GM23338 (cell line): ENCODE results near the gene CUBN. TPM values are rescaled to one million over a fixed set of nuclear protein-coding genes. Genes with fewer than 3 reads are reported as not detected.

Experiments
- ATAC-seq: fragments of 200-7000 bp; cut with Tn5 transposase; 3 replicates; pipeline ENCODE4 v1.9.1; 2020
- DNase-seq: peaks from one replicate; pipeline ENCODE4 v3.0.0-alpha.2; 2015; ENCODE audit warnings: low spot score
- H2AFZ ChIP-seq: fragments of 200-600 bp; sonication (generic); 2 replicates; pipeline ENCODE4 v1.8.0; 2016; ENCODE audit warnings: antibody characterized with exemption, mild to moderate bottlenecking, moderate library complexity
- H3F3A ChIP-seq: fragments of 200-600 bp; sonication (generic); replicated peaks from 2 replicates; pipeline ENCODE4 v1.8.0; 2017; ENCODE audit warnings: antibody characterized with exemption, mixed run types, low read depth
- H3K27ac ChIP-seq: fragments of 200-600 bp; sonication (generic); 2 replicates; pipeline ENCODE4 v1.6.1; 2016; ENCODE audit warnings: low read depth
- H3K27me3 ChIP-seq: fragments of 200-600 bp; sonication (generic); 2 replicates; pipeline ENCODE4 v1.8.0; 2016; ENCODE audit warnings: mild to moderate bottlenecking, mixed run types, moderate library complexity; ENCODE audit not compliant: insufficient read depth
- H3K36me3 ChIP-seq: fragments of 200-600 bp; sonication (generic); 2 replicates; pipeline ENCODE4 v1.8.0; 2016; ENCODE audit warnings: mild to moderate bottlenecking; ENCODE audit not compliant: insufficient read depth
- H3K4me1 ChIP-seq: fragments of 200-600 bp; sonication (generic); 2 replicates; pipeline ENCODE4 v1.8.0; 2016; ENCODE audit warnings: mild to moderate bottlenecking, moderate library complexity; ENCODE audit not compliant: insufficient read depth
- H3K4me2 ChIP-seq: fragments of 200-600 bp; sonication (generic); 2 replicates; pipeline ENCODE4 v1.7.1; 2017; ENCODE audit warnings: mixed run types
- H3K4me3 ChIP-seq: fragments of 200-600 bp; sonication (generic); 2 replicates; pipeline ENCODE4 v1.6.1; 2016; ENCODE audit warnings: mixed run types
- H3K79me2 ChIP-seq: fragments of 200-600 bp; sonication (generic); replicated peaks from 2 replicates; pipeline ENCODE4 v1.8.0; 2017; ENCODE audit warnings: mild to moderate bottlenecking; ENCODE audit not compliant: insufficient read depth
- H3K9me2 ChIP-seq: fragments of 200-600 bp; sonication (generic); 2 replicates; pipeline ENCODE4 v1.8.0; 2017; ENCODE audit not compliant: insufficient read depth
- H4K20me1 ChIP-seq: fragments of 200-600 bp; sonication (generic); replicated peaks from 2 replicates; pipeline ENCODE4 v1.8.0; 2017; ENCODE audit warnings: mild to moderate bottlenecking; ENCODE audit not compliant: insufficient read depth
- H3K27ac Mint-ChIP-seq: 2 replicates; pipeline ENCODE4 v1.8.0; 2020; ENCODE audit warnings: inconsistent platforms, mild to moderate bottlenecking, moderate library complexity, mixed read lengths
- H3K27me3 Mint-ChIP-seq: 3 replicates; pipeline ENCODE4 v1.8.0; 2022; ENCODE audit warnings: low read depth, mild to moderate bottlenecking, moderate library complexity, mixed read lengths, inconsistent platforms; ENCODE audit not compliant: insufficient read depth, poor library complexity
- H3K36me3 Mint-ChIP-seq: 3 replicates; pipeline ENCODE4 v1.8.0; 2021; ENCODE audit warnings: low read depth, mild to moderate bottlenecking, inconsistent platforms, moderate library complexity, mixed read lengths
- H3K4me1 Mint-ChIP-seq: 3 replicates; pipeline ENCODE4 v1.8.0; 2020; ENCODE audit warnings: mild to moderate bottlenecking, inconsistent platforms, mixed read lengths
- H3K4me3 Mint-ChIP-seq: 3 replicates; pipeline ENCODE4 v1.8.0; 2021; ENCODE audit warnings: moderate library complexity, mild to moderate bottlenecking, inconsistent platforms, mixed read lengths
- H3K9me3 Mint-ChIP-seq: 3 replicates; pipeline ENCODE4 v1.8.0; 2020; ENCODE audit warnings: moderate library complexity, mild to moderate bottlenecking, inconsistent platforms, mixed read lengths
- CREB1 ChIP-seq: fragments of 250-450 bp; sonication (Bioruptor Pico); IDR thresholded peaks from 2 replicates; pipeline ENCODE4 v1.5.0; 2020; ENCODE audit warnings: low read depth, mild to moderate bottlenecking, moderate library complexity
- EZH2 ChIP-seq: fragments of 200-600 bp; sonication (generic); IDR thresholded peaks from one replicate; pipeline ENCODE4 v1.8.0; 2017; ENCODE audit warnings: antibody characterized with exemption, mild to moderate bottlenecking, low read depth; ENCODE audit not compliant: unreplicated experiment
- EZH2phosphoT487 ChIP-seq: fragments of 200-600 bp; sonication (generic); IDR thresholded peaks from one replicate; pipeline ENCODE4 v1.8.1; 2018; ENCODE audit warnings: antibody characterized with exemption; ENCODE audit not compliant: unreplicated experiment
- JUNB ChIP-seq: IDR thresholded peaks from one replicate; pipeline ENCODE4 v1.6.1; 2016; ENCODE audit warnings: antibody characterized with exemption; ENCODE audit not compliant: unreplicated experiment
- NANOG ChIP-seq: IDR thresholded peaks from 2 replicates; pipeline ENCODE4 v1.6.1; 2016; ENCODE audit warnings: antibody characterized with exemption, borderline replicate concordance
- POLR2AphosphoS5 ChIP-seq: IDR thresholded peaks from 2 replicates; pipeline ENCODE4 v1.6.1; 2016; ENCODE audit warnings: antibody characterized with exemption, low read depth
- STAT1 ChIP-seq: IDR thresholded peaks from one replicate; pipeline ENCODE4 v1.6.1; 2016; ENCODE audit warnings: antibody characterized with exemption; ENCODE audit not compliant: unreplicated experiment
- ZNF114 ChIP-seq: fragments of 250-450 bp; sonication (Bioruptor Pico); IDR thresholded peaks from 2 replicates; pipeline ENCODE4 v1.5.0; 2020; ENCODE audit warnings: mild to moderate bottlenecking, moderate library complexity
- polyA plus RNA-seq: library from polyadenylated mRNA; unstranded; fragments of >200 nt; fragmentation: Nextera tagmentation; extraction: Ambion mirVana; gene quantifications from 2 replicates; pipeline ENCODE4 v1.2.1, GENCODE V29; 2016
- total RNA-seq: library from RNA; depleted of rRNA; stranded (reverse); fragments of >200 nt; shearing (Covaris generic); gene quantifications from 2 replicates; pipeline ENCODE4 v1.2.3, GENCODE V29; 2014
- TF ChIP-seq, protein P1 (sequence below): fragments of 250-450 bp; sonication (Bioruptor Pico); IDR thresholded peaks from 2 replicates; pipeline ENCODE4 v1.5.0; 2020; ENCODE audit warnings: mild to moderate bottlenecking, moderate library complexity
- TF ChIP-seq, protein P2 (sequence below), 2 experiments: fragments of 200-600 bp in 1 of 2; sonication (generic) in 1 of 2; conservative IDR thresholded peaks; 2 replicates each; pipeline versions ENCODE4 v1.5.1 to v1.6.1; 2016 to 2017; ENCODE audit warnings: antibody characterized with exemption in 2 of 2, low read depth in 2 of 2, mild to moderate bottlenecking in 2 of 2, moderate library complexity in 1 of 2
- TF ChIP-seq, protein P3 (sequence below): IDR thresholded peaks from 2 replicates; pipeline ENCODE4 v1.6.1; 2016; ENCODE audit warnings: antibody characterized with exemption

Gene CUBN
- total and polyA plus RNA-seq, 2 experiments from 2014 or later: 0.06 to 1.8 TPM

DNA sequence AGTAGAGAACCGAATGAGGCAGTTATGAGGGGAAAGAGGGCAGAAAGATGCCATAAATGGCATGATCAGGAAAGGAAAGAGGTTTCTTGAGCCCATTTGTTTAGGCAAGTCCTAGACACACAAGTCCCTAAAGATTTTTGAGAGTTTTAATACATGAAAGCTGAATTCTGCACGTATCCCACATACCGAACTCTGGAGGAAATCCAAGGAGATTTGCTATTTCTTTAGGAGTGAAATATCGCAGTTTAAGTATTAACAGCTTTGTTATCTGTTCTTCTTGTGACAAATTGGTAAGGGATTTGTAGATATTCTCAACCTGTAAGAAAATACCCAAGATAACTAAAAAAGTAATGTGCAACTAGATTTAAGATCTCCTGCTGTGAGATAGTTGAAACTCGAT is 23.7 kb upstream of the CUBN start (continued):
- TF ChIP-seq, protein P1, sequence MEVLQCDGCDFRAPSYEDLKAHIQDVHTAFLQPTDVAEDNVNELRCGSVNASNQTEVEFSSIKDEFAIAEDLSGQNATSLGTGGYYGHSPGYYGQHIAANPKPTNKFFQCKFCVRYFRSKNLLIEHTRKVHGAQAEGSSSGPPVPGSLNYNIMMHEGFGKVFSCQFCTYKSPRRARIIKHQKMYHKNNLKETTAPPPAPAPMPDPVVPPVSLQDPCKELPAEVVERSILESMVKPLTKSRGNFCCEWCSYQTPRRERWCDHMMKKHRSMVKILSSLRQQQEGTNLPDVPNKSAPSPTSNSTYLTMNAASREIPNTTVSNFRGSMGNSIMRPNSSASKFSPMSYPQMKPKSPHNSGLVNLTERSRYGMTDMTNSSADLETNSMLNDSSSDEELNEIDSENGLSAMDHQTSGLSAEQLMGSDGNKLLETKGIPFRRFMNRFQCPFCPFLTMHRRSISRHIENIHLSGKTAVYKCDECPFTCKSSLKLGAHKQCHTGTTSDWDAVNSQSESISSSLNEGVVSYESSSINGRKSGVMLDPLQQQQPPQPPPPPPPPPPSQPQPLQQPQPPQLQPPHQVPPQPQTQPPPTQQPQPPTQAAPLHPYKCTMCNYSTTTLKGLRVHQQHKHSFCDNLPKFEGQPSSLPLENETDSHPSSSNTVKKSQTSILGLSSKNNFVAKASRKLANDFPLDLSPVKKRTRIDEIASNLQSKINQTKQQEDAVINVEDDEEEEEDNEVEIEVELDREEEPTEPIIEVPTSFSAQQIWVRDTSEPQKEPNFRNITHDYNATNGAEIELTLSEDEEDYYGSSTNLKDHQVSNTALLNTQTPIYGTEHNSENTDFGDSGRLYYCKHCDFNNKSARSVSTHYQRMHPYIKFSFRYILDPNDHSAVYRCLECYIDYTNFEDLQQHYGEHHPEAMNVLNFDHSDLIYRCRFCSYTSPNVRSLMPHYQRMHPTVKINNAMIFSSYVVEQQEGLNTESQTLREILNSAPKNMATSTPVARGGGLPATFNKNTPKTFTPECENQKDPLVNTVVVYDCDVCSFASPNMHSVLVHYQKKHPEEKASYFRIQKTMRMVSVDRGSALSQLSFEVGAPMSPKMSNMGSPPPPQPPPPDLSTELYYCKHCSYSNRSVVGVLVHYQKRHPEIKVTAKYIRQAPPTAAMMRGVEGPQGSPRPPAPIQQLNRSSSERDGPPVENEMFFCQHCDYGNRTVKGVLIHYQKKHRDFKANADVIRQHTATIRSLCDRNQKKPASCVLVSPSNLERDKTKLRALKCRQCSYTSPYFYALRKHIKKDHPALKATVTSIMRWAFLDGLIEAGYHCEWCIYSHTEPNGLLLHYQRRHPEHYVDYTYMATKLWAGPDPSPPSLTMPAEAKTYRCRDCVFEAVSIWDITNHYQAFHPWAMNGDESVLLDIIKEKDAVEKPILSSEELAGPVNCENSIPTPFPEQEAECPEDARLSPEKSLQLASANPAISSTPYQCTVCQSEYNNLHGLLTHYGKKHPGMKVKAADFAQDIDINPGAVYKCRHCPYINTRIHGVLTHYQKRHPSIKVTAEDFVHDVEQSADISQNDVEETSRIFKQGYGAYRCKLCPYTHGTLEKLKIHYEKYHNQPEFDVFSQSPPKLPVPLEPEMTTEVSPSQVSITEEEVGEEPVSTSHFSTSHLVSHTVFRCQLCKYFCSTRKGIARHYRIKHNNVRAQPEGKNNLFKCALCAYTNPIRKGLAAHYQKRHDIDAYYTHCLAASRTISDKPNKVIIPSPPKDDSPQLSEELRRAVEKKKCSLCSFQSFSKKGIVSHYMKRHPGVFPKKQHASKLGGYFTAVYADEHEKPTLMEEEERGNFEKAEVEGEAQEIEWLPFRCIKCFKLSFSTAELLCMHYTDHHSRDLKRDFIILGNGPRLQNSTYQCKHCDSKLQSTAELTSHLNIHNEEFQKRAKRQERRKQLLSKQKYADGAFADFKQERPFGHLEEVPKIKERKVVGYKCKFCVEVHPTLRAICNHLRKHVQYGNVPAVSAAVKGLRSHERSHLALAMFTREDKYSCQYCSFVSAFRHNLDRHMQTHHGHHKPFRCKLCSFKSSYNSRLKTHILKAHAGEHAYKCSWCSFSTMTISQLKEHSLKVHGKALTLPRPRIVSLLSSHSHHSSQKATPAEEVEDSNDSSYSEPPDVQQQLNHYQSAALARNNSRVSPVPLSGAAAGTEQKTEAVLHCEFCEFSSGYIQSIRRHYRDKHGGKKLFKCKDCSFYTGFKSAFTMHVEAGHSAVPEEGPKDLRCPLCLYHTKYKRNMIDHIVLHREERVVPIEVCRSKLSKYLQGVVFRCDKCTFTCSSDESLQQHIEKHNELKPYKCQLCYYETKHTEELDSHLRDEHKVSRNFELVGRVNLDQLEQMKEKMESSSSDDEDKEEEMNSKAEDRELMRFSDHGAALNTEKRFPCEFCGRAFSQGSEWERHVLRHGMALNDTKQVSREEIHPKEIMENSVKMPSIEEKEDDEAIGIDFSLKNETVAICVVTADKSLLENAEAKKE (CRISPR knock-in tag): no peak
- TF ChIP-seq POLR2AphosphoS5 (no peak), STAT1 (no peak), NANOG (no peak)

DNA sequence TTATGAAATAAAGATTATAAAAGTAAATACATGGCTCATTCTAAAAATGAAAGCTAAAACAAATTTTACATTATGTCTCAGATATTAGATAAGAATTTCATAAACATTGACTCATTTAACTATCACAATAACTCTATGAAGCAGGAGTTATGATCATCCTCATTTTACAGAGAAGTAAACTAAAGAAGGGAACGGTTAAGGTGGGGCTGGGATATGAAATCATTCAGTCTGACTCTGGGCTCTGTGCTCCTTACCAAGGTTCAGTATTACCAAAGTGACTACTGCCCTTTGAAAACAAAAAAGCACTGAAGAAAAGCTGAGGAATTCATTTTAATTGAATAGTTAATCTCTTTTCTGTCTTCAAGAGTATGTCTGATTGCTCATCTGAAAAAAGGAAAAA is 22.1 kb upstream of the CUBN start:
- Histone ChIP-seq H3K27me3 (no peaks in the 10 kb centered on the region), H3K79me2 (no peaks in the 10 kb centered on the region), H2AFZ (no peak overlapping the region), H4K20me1 (no peaks in the 10 kb centered on the region), H3K4me2 (no peak overlapping the region), H3K4me3 (no peak overlapping the region), H3K27ac (no peak overlapping the region), H3K4me1 (no peaks in the 10 kb centered on the region), H3F3A (no peaks in the 10 kb centered on the region), H3K36me3 (no peaks in the 10 kb centered on the region), H3K9me2 (no peaks in the 10 kb centered on the region)
- Mint-ChIP-seq H3K36me3 (no peaks in the 10 kb centered on the region), H3K9me3 (no peaks in the 10 kb centered on the region), H3K27ac (no peak overlapping the region), H3K4me3 (no peak overlapping the region), H3K27me3 (no peaks in the 10 kb centered on the region), H3K4me1 (peaks cover 3% of the 10 kb centered on the region; the same call in 1 of the 3 replicates)
- no peak for DNase-seq
- no peak for ATAC-seq
- no peak for TF ChIP-seq CREB1 (CRISPR knock-in tag)
- TF ChIP-seq, protein P2, sequence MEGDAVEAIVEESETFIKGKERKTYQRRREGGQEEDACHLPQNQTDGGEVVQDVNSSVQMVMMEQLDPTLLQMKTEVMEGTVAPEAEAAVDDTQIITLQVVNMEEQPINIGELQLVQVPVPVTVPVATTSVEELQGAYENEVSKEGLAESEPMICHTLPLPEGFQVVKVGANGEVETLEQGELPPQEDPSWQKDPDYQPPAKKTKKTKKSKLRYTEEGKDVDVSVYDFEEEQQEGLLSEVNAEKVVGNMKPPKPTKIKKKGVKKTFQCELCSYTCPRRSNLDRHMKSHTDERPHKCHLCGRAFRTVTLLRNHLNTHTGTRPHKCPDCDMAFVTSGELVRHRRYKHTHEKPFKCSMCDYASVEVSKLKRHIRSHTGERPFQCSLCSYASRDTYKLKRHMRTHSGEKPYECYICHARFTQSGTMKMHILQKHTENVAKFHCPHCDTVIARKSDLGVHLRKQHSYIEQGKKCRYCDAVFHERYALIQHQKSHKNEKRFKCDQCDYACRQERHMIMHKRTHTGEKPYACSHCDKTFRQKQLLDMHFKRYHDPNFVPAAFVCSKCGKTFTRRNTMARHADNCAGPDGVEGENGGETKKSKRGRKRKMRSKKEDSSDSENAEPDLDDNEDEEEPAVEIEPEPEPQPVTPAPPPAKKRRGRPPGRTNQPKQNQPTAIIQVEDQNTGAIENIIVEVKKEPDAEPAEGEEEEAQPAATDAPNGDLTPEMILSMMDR (conservative IDR thresholded peaks at IDR 0.05; ENCODE audit: low read depth in 2 of 2): no peak
- no peak for TF ChIP-seq NANOG
- TF ChIP-seq, protein P3, sequence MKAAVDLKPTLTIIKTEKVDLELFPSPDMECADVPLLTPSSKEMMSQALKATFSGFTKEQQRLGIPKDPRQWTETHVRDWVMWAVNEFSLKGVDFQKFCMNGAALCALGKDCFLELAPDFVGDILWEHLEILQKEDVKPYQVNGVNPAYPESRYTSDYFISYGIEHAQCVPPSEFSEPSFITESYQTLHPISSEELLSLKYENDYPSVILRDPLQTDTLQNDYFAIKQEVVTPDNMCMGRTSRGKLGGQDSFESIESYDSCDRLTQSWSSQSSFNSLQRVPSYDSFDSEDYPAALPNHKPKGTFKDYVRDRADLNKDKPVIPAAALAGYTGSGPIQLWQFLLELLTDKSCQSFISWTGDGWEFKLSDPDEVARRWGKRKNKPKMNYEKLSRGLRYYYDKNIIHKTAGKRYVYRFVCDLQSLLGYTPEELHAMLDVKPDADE: no peak
- no peak for TF ChIP-seq ZNF114 (CRISPR knock-in tag)
- TF ChIP-seq EZH2: no peak
- no peak for TF ChIP-seq STAT1
- TF ChIP-seq EZH2phosphoT487: no peak
- no peak for TF ChIP-seq POLR2AphosphoS5
- TF ChIP-seq JUNB: no peak
